NCI-H524 treated with DMSO at 0.1 percent for 48 hours (cell line): ENCODE results near the gene UQCC3.
"Not testable (repeated sequence)": the region's sequence is repeated elsewhere in the genome, so short reads cannot be mapped to it uniquely, and the experiment has no call there.

Experiments
- DNase-seq: peaks from one replicate; lab custom pipeline; 2025; lab: John Stamatoyannopoulos, UW

Gene UQCC3

DNA sequence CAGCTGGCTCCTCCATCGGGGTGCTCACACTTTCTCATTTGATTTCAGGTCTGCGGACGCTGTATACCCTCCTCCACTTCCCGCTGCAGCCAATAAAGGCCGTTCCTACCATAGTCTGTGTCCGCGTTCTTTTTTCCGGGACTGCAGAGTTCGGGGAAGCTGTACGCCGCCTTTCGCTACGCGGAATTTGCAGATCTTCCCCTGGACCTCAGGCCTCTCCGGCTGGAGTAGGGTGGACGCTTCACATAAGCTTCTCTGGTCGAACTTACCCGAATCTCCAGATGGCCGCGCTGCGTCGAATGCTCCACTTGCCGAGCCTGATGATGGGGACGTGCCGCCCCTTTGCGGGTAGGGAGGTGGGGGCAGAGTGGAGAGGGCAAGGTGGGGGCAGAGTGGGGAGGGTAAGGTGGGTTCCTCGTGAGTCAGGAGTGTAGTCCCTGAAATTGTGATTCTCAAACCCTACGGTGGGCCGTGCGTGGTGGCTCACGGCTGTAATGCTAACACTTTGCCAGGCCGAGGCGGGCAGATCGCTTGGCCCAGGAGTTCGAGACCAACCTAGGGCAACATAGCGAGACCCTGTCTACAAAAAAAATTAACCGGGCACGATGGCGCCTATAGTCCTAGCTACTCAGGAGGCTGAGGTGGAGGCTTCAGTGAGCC, 5.7 kb upstream of the UQCC3 start:
- DNase-seq = no peak

DNA sequence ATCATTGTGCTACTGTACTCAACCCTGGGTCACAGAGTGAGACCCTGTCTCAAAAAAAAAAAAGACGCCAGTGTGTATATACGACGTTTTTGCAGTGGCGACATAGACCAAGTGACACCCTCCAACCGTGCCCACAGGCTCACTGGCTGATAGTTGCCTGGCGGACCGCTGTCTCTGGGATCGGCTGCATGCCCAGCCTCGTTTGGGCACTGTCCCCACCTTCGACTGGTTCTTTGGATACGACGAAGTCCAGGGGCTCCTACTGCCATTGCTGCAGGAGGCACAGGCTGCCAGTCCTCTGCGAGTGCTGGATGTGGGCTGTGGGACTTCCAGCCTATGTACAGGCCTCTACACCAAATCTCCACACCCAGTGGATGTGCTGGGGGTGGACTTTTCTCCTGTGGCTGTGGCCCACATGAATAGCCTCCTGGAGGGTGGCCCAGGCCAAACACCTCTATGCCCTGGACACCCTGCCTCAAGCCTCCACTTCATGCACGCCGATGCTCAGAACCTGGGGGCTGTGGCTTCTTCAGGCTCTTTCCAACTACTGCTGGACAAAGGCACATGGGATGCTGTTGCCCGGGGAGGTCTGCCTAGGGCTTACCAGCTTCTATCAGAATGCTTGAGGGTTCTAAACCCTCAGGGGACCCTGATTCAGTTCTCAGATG, 5.1 kb upstream of the UQCC3 start:
- no peak for DNase-seq

- no peak for DNase-seq
These were observed 4.0 kb upstream of the UQCC3 start for GRCh38 chr11:62667460-62667859.

- DNase-seq = no peak
These were observed 1.9 kb upstream of the UQCC3 start for GRCh38 chr11:62669420-62670161.

DNA sequence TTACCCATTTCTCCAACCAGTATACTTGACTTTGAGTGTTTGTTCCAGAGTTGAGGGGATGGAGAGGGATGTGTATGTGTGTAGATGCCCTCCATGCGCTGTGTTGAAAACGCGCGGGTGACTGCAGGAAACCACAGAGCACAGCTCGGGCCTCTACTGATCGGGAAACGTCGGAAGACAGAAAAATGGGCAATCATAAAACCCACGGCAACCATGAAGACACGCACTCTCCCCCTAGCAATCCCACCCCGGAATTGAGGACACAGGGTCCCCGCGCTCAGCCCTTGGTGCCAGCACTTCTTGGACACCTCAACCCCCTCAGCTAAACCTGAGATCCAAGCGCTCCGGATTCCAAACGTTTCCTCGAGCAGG, 251 bp upstream of the UQCC3 start:
- DNase-seq = no peak

GRCh38 chr11:62673196-62673525, 1.7 kb downstream of the UQCC3 start:
- DNase-seq = no peak

DNA sequence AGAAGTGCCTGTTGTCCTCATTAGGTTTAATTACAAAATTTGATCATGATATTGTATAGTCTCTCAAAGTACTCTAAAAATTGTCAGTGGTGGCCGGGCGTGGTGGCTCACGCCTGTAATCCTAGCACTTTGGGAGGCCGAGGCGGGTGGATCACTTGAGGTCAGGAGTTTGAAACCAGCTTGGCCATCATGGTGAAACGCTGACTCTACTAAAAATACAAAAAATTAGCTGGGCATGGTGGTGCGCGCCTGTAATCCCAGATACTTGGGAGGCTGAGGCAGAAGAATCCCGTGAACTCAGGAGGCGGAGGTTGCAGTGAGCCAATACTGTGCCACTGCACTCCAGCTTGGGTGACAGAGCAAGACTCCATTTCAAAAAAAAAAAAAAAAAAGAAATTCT, 3.9 kb downstream of the UQCC3 start:
- DNase-seq = not testable (repeated sequence)

DNA sequence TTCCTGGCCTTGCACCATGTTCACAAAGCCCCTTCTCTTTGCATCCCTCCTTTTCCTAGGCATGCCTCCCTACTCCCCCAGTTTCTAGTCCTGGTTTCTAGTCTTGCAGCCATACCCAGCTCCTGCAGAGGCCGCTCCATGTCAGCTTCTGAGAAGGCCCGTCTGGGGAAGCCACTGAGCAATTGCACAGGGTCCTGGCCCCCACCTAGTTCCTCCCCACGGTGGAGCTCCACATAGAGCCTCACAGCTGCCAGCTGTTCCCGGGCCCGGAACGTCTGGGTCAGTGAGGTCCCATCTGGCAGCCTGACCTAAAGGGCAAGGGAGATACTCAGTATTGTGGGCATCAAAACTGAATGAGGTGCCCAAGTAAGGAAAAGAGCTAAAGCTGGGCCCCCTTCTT, 5.2 kb downstream of the UQCC3 start:
- DNase-seq = no peak

DNA sequence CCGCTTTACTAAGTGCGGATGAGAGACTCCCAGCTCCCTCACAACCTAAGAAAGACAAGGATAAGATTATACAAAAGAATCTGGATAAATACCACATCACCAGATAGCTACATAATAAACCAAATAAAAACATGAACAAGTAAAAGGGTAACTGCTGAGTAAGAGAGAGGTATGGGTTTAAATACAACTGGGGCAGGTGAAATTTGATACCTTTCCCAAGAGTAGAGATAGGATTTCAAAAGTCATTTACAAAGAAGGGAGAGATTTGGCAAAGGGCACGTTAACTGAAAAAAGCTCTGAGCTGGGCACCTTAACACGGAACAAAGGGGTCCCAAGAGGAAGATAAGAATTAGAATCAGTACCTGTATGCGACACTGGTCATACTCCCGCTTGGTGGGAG, 5.7 kb downstream of the UQCC3 start:
- DNase-seq = no peak

DNA sequence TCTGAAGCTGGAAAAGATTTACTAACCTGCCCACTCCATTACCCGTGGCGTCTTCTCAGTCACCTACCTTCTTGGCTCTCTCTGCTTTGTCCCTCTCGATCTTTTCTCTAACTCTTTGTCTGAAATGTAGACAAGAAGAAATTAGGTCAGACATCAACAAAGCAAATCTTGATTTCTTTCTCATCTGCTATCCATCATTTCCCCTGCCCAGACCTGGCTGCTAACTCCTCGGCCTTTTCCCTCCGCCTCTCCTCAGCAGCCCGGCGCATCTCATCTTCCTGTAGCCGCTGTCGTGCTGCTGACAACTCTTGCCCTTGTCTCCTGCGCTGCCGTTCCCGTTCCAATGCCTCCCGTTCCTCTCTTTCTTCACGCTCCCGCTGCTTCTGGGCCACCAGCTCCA, 6.2 kb downstream of the UQCC3 start:
- no peak for DNase-seq

DNA sequence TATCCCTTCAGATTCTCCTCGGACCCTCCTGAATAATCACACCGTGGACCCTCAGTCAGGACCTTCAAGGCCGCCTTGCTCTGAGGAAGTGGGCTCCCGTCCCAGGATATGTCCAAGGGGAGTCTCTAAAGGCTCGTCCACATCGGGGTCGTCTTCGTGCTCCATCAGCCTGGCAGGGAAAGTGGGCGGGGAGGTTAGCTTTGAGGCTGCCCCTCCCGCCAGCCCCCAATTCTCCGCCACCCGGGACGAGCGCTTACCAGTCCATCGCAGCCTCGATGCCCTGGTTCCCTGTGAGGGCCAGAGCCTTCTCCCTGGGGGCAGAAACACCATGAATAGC, 6.9 kb downstream of the UQCC3 start:
- no peak for DNase-seq

DNA sequence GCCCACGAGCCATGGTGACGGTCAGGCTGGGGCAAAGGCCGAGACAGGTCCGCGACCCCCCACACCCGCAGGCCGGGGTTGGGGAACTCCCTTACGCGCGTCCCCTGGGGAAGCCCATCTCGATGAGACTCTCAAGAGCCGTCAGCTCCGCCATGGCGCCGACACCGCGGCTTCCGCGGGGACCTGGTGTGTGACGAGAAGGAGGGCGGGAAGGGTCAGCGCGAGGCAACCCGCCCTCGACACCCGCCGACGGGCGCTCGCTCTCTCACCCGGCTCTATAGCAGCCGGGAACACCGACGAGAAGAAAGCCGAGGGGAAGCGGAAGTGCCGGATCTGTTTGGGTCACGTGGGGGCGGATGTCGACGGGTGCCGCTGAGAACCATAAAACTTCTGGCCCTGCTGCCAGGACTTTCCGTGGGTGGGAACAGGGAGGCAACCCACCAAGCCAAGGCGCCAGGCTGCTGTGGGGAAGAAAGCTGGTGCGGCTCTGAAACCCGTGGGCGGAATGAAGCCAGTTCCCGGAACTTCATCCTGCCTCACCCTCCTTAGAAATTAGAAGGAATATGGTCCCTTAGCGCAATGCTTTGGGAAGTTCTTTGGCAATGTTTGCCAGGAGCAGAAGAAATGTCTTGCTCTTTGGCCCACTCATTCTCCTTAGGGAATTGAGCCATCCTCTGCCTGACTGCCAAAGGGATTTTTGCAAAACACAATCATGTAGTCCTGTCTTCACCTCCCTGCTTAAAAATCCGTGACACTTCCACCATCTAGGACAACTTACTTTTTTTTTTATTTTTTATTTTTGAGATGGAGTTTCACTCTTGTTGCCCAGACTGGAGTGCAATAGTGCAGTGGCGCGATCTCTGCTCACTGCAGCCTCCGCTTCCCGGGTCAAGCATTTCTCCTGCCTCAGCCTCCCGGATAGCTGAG, 7.6 kb downstream of the UQCC3 start, which contains the start of gene UBXN1:
UBXN1 (minus strand) TSS at position 304 of the 927 bp plus-strand sequence; CDS start at position 154, 150 bp downstream.
- DNase-seq = peak; percentile 35

DNA sequence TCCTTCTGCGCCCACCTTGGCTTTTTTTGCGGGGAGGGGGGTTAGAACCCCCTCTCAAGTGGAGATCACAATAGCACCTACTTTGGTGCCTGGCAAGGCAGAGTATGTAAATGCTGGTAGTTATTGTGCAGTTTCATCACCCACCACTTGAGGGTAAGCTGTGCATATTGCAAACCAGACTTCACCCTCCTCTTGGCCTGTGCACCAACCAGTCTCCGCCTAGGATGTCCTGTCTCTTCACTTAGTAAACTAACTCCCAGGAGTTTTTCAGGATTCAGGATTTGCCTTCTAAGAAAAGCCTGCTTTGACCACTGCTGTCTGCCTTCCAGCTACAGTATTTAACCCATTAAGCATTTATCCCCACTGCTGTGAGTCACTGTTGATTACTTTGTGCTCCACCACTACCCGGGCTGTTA, 9.4 kb downstream of the UQCC3 start:
- no peak for DNase-seq

DNA sequence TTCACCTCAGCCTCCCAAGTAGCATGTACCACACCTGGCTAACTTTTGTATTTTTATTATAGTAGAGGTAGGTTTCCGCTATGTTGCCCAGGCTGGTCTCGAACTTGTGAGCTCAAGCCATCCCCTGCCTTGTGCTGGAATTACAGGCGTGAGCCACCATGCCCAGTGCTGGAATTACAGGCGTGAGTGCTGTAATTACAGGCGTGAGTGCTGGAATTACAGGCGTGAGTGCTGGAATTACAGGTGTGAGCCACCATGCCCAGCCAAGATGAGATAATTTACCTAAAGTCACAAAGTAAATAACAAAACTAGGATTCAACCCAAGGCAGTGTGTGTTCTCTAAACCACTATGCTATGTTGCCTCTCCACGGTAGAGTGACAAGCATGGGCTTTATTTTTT, 11.0 kb downstream of the UQCC3 start:
- no peak for DNase-seq

- no peak for DNase-seq
These were observed 16.3 kb downstream of the UQCC3 start for GRCh38 chr11:62687508-62688396.

- DNase-seq = no peak
These were observed 17.0 kb downstream of the UQCC3 start for GRCh38 chr11:62688491-62688890.

- DNase-seq = no peak
These were observed 18.1 kb downstream of the UQCC3 start, which contains the start of gene LRRN4CL for GRCh38 chr11:62689421-62690183. Gene LRRN4CL (minus strand): TSS chr11:62689530. CDS start chr11:62688508, 1,022 bp downstream.

DNA sequence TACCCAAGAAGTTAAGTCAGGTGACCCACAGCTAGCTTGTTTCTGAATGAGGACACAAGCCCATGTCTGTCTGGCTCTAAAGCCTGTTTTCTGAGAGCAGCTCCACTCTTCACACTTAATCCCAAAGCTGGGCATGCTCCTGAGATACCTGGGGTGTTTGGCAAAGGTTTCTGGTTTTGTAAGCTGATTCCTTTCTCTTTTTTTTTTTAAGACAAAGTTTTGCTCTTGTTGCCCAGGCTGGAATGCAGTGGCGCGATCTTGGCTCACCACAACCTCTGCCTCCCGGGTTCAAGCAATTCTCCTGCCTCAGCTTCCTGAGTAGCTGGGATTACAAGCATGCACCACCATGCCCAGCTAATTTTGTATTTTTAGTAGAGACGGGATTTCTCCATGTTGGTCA, 22.2 kb downstream of the UQCC3 start:
- DNase-seq = not testable (repeated sequence)

- no peak for DNase-seq
These were observed 23.1 kb downstream of the UQCC3 start for GRCh38 chr11:62694455-62695167.

- DNase-seq = no peak
These were observed 30.8 kb downstream of the UQCC3 start for GRCh38 chr11:62702246-62702645.
